GM12874 (cell line): ENCODE measurements around the gene SHISA2.

Experiments
- CTCF ChIP-seq: IDR thresholded peaks from 2 replicates; pipeline ENCODE4 v1.5.1; 2011; ENCODE audit warnings: low read depth, mild to moderate bottlenecking, control low read depth, low read length, moderate library complexity; ENCODE audit not compliant: insufficient read depth

The SHISA2 gene

GRCh38 chr13:26062853-26063444 is 11.1 kb upstream of the SHISA2 start:
- peak; percentile 48 for TF ChIP-seq CTCF

- no peak for TF ChIP-seq CTCF
These were observed 10.1 kb upstream of the SHISA2 start for GRCh38 chr13:26061947-26062346.

- TF ChIP-seq CTCF = no peak
These were observed 9.4 kb upstream of the SHISA2 start for GRCh38 chr13:26061256-26061655.

- TF ChIP-seq CTCF = no peak
These were observed 8.5 kb upstream of the SHISA2 start for GRCh38 chr13:26060357-26060756.

GRCh38 chr13:26058704-26059103 is 6.9 kb upstream of the SHISA2 start:
- TF ChIP-seq CTCF = no peak

- no peak for TF ChIP-seq CTCF
These were observed 3.1 kb upstream of the SHISA2 start for GRCh38 chr13:26054896-26055295.

GRCh38 chr13:26053418-26053980 is 1.7 kb upstream of the SHISA2 start:
- TF ChIP-seq CTCF = no peak
